WERI-Rb-1 (cell line): ENCODE data around the gene CCL21.

Experiments used
- DNase-seq: peaks from one replicate; pipeline ENCODE4 v3.0.0-alpha.2; 2020
- H3K27ac ChIP-seq: fragments of 250-450 bp; sonication (Bioruptor Pico); 2 replicates; pipeline ENCODE4 v1.5.1; 2020; ENCODE audit warnings: mild to moderate bottlenecking, moderate library complexity
- H3K27me3 ChIP-seq: fragments of 250-450 bp; sonication (Bioruptor Pico); 2 replicates; pipeline ENCODE4 v1.5.1; 2021; ENCODE audit warnings: mild to moderate bottlenecking, low read depth, moderate library complexity; ENCODE audit not compliant: insufficient read depth, severe bottlenecking
- H3K36me3 ChIP-seq: fragments of 250-450 bp; sonication (Bioruptor Pico); 2 replicates; pipeline ENCODE4 v1.5.1; 2020; ENCODE audit warnings: mild to moderate bottlenecking, moderate library complexity
- H3K4me3 ChIP-seq: 2 replicates; pipeline ENCODE4 v1.5.1; 2011; ENCODE audit warnings: low read depth, mild to moderate bottlenecking, control low read depth, low read length
- H3K9me3 ChIP-seq: fragments of 250-450 bp; sonication (Bioruptor Pico); 2 replicates; pipeline ENCODE4 v1.5.1; 2021; ENCODE audit warnings: mild to moderate bottlenecking, moderate library complexity; ENCODE audit not compliant: severe bottlenecking
- CTCF ChIP-seq: IDR thresholded peaks from 2 replicates; pipeline ENCODE4 v1.5.1; 2011; ENCODE audit warnings: low read depth, mild to moderate bottlenecking, control low read depth, inconsistent platforms, low read length

The CCL21 gene

GRCh38 chr9:34674440-34674839, 35.5 kb downstream of the CCL21 start:
- Histone ChIP-seq H3K36me3 (peaks cover 3% of the 10 kb centered on the region), H3K9me3 (no peaks in the 10 kb centered on the region), H3K27me3 (no peaks in the 10 kb centered on the region), H3K4me3 (no peak overlapping the region), H3K27ac (no peak overlapping the region)
- DNase-seq, result no peak
- TF ChIP-seq CTCF, result no peak

GRCh38 chr9:34671307-34671706, 38.6 kb downstream of the CCL21 start:
- TF ChIP-seq CTCF, result no peak
- Histone ChIP-seq H3K36me3 (peaks cover 6% of the 10 kb centered on the region), H3K27me3 (no peaks in the 10 kb centered on the region), H3K27ac (no peak overlapping the region), H3K9me3 (no peaks in the 10 kb centered on the region), H3K4me3 (no peak overlapping the region)
- peak; percentile 30 for DNase-seq

GRCh38 chr9:34669809-34670562, 40.0 kb downstream of the CCL21 start:
- H3K36me3 ChIP-seq, result peaks cover 6% of the 10 kb centered on the region
- no peaks in the 10 kb centered on the region for H3K9me3 ChIP-seq
- no peaks in the 10 kb centered on the region for H3K27me3 ChIP-seq
- DNase-seq, result no peak
- H3K4me3 ChIP-seq, result no peak overlapping the region
- no peak overlapping the region for H3K27ac ChIP-seq
- no peak for TF ChIP-seq CTCF

- H3K9me3 ChIP-seq, result no peaks in the 10 kb centered on the region
- peak overlapping the region; percentile 95 for H3K4me3 ChIP-seq
- peak; percentile 96 for DNase-seq
- peaks cover 6% of the 10 kb centered on the region for H3K36me3 ChIP-seq
- peak overlapping the region; percentile 94 for H3K27ac ChIP-seq
- TF ChIP-seq CTCF, result no peak
- no peaks in the 10 kb centered on the region for H3K27me3 ChIP-seq
Measured at GRCh38 chr9:34665381-34666250, 44.3 kb downstream of the CCL21 start.

GRCh38 chr9:34665067-34665380, 44.9 kb downstream of the CCL21 start:
- peak overlapping the region; percentile 65; the same call in 1 of the 2 replicates for H3K27ac ChIP-seq
- H3K36me3 ChIP-seq, result peaks cover 6% of the 10 kb centered on the region
- DNase-seq, result no peak
- no peak for TF ChIP-seq CTCF
- no peaks in the 10 kb centered on the region for H3K9me3 ChIP-seq
- no peaks in the 10 kb centered on the region for H3K27me3 ChIP-seq
- H3K4me3 ChIP-seq, result no peak overlapping the region
